Measurements from ENCODE around the gene TMED8.
A peak's percentile ranks its signal among the peaks of the same experiment; 100 is the strongest.
"Not testable (repeated sequence)": the region's sequence is repeated elsewhere in the genome, so short reads cannot be mapped to it uniquely, and the experiment has no call there.

The TMED8 gene

DNA sequence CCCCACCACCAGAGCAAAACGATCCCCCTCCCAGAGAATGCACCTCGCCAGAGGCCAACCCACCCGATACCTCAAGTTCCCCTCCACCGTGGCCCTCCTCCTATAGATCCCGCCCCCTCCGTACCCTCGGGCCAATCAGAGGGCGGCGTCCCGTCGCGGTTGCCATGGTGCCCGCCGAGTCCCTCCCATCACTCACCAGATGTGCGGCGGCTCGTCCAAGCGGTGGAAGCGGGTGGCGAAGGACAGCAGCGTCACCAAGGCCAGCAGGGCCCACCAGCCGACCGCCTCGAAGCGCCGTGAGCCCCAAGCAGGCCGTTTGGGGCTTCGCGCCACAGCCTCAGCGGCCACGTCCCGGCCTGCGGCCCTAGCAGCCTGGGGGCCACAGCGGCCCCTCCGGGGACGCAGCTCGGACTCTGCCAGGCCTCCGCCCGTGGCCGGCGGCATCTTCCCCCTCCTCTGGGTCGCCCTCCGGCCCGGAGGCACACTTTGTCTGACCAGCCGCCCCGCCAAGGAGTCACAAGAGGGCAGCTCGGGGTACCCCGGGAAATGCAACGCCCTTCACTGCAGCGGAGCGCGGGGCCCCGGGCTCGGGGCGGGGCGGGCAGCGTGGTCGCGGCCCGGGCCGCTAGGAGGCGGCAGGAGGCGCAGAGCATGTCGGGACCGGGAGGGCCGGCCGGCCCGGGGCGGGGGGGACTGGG is 56.5 kb downstream of the TMED8 start, which contains the start of gene POMT2:
Gene POMT2, minus strand, starts transcription at position 646 of the 698 bp plus-strand sequence. Its CDS starts 202 bp downstream, at position 444.
- peak; percentile 98 for DNase-seq

DNA sequence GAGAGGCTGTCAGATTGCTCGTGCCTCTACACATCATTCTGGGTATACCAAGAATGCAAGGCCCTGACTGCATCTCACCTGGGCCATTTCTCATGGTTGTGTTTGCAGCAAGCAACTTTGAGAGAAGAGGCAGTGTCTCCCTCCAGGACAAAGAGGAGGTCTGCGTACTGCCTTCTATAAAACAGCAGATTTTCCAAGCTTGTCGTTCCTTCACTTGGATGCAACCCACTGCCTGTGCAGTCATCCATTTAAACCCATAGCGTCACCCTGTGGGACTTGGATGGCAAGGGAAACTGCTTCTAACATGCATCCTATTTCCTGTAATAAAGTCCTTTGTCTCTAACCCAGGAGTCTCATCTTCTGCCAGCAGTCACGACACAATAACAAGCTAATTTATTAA is 57.5 kb downstream of the TMED8 start:
- DNase-seq = peak; percentile 68

DNA sequence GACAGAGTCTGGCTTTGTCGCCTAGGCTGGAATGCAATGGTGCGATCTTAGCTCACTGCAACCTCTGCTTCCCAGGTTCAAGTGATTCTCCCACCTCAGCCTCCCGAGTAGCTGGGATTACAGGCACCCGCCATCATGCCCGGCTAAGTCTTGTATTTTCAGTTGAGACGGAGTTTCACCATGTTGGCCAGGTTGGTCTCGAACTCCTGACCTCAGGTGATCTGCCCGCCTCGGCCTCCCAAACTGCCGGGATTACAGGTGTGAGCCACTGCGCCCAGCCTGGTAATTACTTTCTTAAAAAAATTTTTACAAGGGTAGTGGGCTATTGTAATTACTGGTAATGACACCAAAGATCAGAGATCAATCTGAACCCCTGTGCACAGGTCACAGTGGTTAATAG is 58.1 kb downstream of the TMED8 start:
- DNase-seq = not testable (repeated sequence)

DNA sequence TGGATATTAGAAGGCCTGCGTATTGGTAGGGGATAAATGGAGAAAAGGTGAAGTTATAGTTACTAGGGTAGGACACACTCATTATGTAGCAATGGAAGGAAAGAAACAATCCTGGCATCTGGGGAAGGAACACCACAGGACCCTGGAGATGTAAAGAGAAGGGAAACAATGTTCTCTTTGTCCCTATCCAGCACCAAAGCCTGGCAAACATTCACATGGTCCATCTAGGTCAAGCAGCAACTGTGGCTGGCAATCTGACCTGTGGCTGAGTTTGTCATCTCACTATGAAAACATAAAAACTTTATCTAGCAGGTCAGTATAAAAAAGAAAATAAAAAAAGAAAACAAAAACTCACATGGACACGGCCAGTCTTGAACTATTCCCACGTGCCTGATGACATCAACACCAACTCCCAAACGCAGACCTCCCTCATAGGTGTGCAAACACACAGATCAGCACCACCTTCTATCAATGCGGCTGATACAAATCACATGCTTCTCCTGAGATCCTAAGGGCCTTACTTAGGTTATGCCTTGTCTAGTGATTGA is 58.8 kb downstream of the TMED8 start:
- DNase-seq = peak; percentile 50

DNA sequence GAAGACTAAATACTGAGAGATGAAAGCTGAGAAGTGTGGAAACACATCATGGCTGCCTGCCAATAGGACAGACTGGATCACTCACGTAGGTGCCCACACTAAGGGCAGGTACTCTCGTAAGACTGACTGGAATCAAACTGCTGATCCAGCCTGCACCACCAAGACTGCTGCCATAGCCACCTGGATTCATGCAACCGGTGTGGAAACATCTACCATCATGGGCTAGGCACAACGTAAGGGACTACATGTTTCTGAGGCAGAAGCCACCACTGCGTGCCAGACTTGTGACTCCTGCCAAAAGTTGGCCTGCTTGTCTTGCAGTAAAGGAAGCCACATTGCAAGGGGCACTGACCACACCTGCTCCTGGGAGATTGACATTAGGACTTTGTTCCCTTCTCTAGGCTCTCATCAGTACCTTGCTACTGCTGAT is 60.0 kb downstream of the TMED8 start:
- DNase-seq = peak; percentile 82

DNA sequence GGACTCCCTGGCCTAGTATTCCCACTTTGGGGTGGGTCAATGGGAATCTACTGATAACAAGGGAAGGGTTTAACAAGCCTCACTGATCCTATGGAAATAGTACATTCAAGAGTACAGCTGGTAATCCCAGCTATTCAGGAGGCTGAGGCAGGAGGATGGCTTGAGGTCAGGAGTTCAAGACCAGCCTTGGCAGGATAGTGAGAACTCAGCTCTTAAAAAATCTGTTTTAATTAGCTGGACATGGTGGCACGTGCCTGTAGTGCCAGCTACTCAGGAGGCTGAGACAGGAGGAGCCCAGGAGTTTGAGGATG is 60.7 kb downstream of the TMED8 start:
- no peak for DNase-seq

DNA sequence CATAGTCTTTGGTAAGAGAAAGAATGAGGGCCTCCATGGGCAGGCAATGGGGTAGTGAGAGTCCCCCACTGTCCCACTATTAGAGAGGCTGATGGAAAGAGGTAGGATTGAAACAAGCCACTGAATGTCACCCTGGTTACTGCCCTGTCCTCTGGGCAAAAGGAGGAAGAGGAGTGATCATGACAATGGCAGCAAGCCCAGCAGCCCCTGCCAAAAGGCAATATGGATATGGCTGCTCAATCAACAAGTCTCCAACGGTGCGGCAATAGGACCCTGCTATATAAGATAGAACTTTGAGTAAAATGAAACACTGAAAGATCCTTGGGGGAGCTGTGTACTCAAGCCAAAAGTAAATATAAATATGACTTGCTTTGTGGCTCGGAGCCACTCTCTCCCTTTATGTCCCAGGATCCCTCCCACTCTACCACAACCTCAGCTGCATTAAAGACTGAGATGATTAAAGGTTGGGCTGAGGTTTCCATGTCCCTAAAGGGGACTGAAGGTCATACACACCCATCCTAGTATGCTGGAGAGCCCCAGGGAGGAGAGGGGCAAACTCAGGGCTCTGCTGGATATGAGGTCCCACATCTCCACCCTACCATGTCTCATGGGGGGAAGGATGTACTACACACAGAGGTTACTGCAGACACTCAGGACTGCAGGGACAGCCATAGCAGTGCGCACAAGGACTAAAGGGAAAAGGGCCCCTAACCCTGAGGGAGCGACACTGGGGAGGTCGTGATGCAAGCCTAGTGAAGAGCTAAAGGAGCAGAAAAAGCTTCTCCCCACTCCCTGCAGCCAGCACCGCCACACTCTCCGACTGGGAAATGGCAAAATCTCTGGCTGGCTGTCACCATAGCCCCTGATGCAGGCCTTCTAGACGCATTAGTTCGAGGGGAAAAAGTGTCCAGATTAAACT is 62.1 kb downstream of the TMED8 start:
- DNase-seq = peak; percentile 92

DNA sequence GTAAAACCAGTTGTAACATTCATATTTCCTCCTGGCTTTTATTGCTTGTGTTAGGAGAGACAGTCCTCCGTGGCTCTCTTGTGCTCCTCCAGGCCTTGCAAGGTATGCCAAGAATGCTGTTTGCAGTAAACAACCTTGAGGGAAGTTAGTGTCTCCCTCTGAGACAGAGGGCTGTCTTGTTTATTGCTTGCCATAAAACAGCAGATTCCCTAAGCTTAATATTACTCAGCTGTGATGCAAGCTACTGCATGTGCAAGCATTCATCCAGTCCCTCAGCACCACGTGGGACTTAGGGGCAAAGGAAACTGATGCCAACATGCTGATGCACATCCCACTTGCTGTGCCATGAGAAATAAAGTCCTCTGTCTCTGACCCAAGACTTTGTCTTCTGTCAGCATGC is 62.9 kb downstream of the TMED8 start:
- DNase-seq = no peak

DNA sequence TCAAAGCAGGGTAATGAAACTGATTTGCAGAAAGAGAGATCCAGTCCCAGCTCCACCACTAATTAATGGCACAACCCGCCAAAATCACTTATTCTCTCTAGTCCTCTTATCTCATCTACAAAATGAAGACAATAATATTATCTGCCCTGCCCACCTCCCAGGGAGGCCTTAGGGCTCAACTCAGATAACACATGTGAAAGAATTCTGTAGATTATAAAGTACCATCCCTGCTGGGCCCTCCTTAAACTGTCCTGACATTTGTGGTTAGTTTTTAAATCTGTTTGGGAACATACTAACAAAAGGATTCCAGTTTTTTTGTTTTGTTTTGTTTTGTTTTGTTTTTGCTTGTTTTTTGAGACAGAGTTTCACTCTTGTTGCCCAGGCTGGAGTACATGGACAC is 63.5 kb downstream of the TMED8 start:
- DNase-seq = no peak

DNA sequence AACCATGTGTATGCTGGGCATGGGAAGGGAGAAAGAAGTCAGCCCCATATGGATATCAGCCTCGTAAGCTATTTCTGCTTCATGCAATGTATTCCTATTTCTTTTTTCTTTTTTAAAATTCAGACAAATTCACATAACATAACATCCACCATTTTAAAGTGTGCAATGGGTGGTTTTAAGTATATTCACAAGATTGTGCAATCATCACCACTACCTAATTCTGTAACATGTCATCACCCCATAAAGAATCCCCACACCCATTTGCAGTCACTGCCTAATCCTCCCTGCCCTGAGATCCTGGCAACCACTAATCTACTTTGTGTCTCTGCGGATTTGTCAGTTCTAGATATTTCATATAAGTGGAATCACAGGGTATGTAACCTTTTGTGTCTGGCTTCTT is 65.7 kb downstream of the TMED8 start:
- DNase-seq = no peak

DNA sequence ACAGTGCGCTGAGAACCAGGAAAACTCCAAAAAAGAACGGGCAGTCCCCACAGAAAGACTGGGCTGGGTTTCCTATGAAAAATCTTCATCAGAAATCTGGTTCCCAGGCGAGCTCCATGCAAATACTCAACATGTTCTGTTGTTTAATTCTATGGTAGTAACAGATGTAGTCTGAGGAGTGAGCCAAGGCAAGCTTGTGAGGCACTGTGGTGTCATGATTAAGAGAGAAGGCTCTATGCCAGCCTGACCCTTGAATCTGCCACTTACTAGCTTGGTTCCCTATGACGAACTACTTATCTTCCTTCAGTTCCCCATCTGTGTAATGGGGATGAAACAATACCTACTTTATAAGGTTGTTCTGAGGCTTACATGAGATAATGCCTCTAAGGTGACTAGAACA is 66.9 kb downstream of the TMED8 start:
- no peak for DNase-seq

DNA sequence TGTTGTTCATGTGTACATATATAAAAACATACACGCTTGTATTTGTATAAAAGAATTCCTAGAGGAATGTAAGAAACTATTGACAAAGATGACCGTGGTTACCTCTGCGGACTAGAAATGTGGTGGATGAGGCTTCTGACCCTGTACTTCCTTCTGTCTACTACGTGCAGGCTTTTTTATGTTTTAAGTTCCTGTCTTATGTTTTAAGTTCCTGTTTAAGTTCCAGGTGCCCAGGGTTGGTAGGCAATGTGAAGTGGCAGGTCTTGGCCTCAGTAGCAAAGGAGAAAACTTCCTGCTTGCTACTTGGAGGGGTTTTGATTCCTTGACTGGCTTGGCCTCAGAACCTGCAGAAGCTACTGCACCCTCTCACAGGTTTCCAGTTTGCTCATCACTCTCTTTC is 67.8 kb downstream of the TMED8 start:
- no peak for DNase-seq

DNA sequence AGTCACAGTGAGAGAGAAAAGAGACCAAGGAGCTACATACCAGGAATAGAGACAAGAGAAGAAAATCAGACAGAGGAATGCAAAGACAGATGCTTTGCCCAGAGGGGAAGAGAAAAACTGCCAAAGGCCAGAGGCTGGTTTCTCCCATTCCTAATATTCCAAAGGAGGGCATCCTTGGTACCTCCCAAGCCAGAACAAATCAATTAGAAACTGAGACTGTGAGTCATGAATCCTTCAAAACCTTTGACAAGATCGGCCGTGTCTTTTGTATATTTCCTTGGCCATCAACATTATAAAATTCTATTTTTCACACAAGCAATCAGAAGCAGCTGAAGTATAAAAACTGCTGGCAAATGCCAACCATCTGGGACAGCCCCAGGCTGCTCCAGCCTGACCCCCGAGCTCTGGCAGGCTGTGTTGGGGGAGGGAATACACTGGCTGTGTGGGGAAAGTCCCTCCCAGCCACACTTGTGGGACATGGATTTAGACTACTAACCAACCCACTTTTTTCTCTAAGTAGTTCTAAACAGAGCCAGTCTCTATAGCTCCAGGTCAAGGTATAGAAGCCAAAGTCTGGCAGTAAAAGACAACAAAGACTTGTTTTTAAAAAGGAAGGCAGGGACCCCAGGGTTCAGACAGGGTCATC is 69.9 kb downstream of the TMED8 start:
- peak; percentile 27 for DNase-seq

DNA sequence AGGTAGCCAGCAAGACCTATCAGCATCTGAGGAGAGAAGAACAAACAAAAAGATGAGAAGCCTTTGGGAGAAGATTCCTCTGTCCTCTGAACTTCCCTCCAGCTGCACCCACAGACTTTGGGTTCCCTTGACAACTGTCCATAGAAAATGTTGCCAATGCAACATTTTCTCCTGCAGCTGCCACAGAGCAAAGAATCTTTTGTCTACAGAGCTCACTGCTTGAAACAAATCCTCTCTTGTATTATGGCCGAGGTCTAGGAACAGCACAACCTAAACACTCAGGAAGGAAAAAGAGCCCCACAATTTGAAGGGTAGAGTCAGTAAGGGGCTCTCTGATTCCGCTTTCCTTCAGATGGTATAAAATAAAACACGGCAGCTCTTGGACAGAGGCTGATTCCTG is 70.5 kb downstream of the TMED8 start:
- no peak for DNase-seq

DNA sequence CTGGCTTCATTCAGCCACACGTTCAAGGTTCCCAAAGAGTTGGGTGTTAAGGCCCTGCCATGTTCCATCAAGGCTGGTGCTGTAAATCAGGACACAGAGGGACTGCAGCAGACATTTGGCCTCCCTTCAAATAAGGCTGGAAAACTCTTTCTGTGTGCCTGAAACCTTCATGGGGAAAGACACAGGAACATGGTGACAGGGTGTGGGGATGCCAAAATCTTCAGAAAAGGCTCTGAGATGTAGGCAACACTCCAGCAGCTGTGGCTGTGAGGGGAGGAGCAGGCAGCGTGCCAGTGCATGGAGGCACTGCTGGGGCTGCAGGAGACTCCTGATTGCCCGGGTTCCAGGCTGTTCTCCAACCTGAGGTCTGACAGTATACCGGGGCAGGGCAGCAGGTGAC is 71.2 kb downstream of the TMED8 start:
- DNase-seq = no peak

DNA sequence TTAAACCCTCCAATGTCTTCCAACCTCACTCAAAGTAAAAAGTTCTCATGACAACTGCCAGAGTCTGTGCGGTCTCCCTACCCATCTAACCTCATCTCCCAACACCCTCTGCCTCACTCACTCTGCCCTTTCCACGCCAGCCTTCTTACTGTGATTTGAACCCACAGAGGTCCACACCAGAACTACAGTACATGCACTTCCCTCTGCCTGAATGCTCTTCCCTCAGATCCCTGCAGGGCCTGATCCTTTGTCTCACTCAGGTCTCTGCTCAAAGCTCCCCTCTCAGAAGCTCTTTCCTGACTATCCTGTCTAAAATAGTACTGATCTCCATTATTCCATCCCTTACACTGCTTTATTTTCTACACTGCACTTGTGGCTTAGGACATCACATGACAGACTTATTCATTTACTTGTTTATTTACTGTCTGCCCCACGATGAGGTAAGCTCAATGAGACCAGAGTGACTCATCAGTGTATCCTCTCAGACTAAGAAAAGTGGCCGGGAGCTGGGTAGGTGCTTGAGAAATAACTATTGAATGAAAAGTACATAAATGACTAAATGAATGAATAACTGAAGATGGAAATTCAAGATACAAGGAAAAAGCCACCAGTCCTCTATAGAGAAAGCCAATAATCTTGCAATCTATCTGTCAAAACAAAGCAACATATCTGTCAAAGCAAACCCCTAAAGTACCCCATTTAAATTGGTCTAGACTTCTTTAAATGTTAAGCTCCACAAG is 73.3 kb downstream of the TMED8 start:
- peak; percentile 76 for DNase-seq

DNA sequence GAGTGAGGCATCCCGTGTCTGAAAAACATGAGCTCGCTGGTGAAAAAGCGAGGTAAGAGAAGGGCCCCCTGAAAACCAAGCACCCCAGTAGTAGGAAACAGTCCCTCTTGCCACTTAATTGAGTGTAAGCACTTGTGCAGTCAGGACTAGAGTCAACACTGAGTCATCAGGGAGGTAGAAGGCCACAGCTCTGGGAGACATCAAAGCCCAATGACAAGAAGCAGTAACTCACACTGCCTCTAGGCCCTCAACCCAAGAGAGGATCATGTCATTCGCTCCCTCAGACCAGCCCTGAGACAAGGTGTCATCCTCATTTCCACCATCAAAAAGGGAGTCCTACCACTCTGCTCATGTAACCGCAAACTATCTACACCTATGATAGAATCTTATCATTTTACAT is 74.0 kb downstream of the TMED8 start:
- DNase-seq = peak; percentile 53

DNA sequence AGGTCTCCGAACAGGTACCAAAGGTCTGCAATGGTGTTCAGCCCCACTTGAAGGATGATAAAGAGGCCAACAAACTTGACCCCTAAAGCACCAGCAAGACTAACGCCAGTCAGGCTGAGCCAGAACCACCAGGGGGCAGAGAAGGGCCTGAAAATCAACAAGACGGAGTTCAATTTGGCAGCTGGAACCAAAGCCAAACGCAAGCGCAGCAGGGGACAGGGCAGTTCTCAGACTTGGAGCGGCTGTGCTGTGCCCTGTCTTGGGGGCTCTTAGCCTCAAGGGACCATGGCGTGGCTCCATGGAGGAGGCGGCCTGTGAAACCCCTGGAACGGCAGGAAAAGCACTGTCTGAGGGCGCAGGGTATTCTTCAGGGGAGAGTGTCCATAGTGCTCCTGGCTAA is 75.8 kb downstream of the TMED8 start:
- peak; percentile 75 for DNase-seq

DNA sequence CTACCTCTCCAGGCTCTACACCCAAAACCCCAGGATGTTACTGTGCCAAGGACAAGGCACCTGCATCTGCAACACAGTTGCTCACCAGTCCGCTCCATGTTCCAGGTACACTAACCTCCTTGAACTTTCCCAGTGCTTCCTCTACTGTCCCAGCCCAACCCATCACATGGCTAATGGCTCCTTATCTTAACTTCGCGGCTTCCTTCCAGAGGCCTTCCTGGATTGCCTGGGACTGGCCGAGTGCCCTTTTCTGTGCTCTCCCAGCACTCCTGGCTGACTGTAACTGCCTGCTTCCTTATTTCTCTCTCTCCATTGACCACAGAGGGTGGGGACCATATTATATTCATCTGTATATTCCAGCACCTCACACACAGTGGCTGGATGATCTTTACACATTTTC is 77.1 kb downstream of the TMED8 start:
- no peak for DNase-seq

DNA sequence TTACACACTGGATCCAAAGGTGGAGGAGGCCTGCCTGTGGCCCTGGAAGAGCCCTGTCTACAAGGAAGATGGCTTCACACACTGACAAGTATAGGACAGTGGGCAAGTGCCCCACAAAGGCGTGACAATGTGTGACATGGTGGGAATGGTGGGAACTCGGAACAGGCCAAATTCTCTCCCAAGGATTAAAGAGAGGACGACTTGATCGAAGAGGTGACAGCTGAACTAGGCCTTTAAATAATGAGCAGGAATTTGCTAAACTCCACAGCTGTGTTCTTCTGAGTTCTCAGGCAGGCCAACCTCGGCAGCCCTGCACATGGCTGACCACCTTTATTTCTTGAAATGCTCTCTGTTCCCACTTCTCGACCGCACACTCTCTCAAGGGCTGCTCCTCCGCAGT is 80.0 kb downstream of the TMED8 start:
- DNase-seq = no peak

DNA sequence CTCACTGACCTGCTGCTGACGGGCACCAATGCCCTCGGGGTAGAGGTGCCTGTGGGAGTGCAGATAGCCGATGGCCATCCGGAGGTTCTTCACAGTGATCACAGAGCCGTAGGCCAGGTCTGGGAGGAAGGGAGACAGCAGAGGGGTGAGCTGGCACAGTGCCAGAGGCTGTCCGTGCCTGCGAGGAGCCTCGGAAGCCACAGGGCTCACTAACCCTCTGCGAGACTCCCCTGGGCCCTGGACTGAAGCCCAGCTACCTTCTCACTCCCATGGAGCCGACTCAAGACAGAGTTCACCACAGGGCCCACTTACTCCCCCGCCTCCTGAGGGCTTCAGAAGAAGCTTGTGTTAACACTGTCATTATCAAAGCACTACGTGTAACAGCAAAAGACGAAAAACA is 80.7 kb downstream of the TMED8 start:
- no peak for DNase-seq

DNA sequence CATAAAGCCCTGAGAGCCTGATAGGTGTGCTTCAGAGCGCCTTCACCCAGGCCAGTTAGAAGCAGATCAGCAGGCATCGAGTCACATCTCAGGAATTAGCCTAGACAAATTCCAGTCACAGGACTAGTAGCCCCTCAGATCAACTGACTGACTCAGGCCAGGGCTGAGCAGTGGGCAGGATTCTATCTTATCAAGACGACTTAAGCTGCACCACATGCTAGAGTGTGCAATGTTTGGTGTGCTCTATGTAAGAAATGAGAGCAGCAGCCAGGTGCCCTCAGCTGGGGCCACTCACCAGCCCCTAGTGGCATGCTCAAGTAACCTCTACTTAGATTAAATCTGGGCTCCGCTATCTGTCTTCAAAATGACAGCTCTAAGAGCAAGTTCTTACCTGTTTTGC is 86.2 kb downstream of the TMED8 start:
- no peak for DNase-seq

DNA sequence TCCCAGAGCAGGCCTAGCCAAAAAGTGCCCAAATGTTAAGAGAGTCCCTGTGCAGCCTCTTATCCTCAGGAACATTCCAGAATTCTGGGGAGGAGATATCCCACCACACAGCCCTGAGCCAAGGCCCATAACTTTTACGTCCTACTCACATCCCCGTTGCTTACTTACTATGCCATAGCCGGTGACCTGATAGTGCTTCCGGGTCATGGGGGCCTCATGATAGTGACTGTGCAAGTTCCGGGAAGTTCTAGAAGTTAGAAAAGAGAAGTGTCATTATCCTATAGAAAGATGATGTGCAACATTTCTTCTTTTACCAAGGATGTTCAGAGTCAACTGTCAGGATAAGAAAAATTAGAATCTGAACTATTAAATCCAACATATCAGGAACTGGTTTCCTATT is 90.3 kb downstream of the TMED8 start:
- DNase-seq = no peak
